Astrocyte (in vitro differentiated cells and primary cell): ENCODE measurements around the gene NEDD9.

Experiments
- EZH2 ChIP-seq: IDR thresholded peaks from 2 replicates; pipeline ENCODE4 v1.6.1; 2012; ENCODE audit warnings: mild to moderate bottlenecking, low read length, inconsistent platforms; ENCODE audit not compliant: insufficient read depth
- TF ChIP-seq, protein P1 (sequence below): IDR thresholded peaks from 2 replicates; pipeline ENCODE4 v1.5.1; 2011; ENCODE audit warnings: low read depth, mild to moderate bottlenecking, inconsistent platforms, low read length, moderate library complexity; ENCODE audit not compliant: insufficient read depth

DNA sequence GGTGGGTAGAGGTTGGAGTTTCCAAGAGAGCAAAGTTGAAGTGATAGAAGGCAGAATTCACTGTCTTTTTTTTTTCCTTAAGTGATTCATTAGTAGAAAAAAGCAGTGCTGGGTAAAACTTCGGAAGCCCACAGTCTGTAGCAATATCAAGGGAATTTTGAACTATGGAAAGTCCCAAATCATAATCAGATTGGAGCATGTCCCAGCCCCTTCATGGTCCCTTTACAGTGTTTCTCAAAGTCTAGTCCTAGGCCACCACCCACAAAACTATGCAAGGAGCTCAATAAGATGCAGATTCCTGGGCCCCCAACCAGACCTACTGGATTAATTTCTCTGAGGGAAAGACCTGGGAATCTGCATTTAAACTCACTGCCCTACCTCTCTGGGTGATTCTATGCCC lies 22.6 kb downstream of the NEDD9 start:
- TF ChIP-seq, protein P1, sequence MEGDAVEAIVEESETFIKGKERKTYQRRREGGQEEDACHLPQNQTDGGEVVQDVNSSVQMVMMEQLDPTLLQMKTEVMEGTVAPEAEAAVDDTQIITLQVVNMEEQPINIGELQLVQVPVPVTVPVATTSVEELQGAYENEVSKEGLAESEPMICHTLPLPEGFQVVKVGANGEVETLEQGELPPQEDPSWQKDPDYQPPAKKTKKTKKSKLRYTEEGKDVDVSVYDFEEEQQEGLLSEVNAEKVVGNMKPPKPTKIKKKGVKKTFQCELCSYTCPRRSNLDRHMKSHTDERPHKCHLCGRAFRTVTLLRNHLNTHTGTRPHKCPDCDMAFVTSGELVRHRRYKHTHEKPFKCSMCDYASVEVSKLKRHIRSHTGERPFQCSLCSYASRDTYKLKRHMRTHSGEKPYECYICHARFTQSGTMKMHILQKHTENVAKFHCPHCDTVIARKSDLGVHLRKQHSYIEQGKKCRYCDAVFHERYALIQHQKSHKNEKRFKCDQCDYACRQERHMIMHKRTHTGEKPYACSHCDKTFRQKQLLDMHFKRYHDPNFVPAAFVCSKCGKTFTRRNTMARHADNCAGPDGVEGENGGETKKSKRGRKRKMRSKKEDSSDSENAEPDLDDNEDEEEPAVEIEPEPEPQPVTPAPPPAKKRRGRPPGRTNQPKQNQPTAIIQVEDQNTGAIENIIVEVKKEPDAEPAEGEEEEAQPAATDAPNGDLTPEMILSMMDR, result no peak
- TF ChIP-seq EZH2, result no peak
